IMR-90 (cell line): ENCODE results near the gene NLRC5.

Experiments used
- CEBPB ChIP-seq: IDR thresholded peaks from 2 replicates; pipeline ENCODE4 v1.6.1; 2012; ENCODE audit warnings: low read depth, low read length, improper control_type of control experiment
- ELK1 ChIP-seq: fragments of 150-350 bp; IDR thresholded peaks from 2 replicates; pipeline ENCODE4 v1.6.1; 2016; ENCODE audit warnings: low read depth, mild to moderate bottlenecking, low read length, moderate library complexity, borderline replicate concordance
- MXI1 ChIP-seq: IDR thresholded peaks from 2 replicates; pipeline ENCODE4 v1.6.1; 2012; ENCODE audit warnings: low read depth, mild to moderate bottlenecking, low read length, moderate library complexity, borderline replicate concordance
- POLR2A ChIP-seq: IDR thresholded peaks from 2 replicates; pipeline ENCODE4 v1.6.1; 2012; ENCODE audit warnings: mild to moderate bottlenecking, low read depth, low read length
- RFX5 ChIP-seq: IDR thresholded peaks from 2 replicates; pipeline ENCODE4 v1.8.0; 2012; ENCODE audit warnings: low read depth, mild to moderate bottlenecking, low read length, moderate library complexity
- SMC3 ChIP-seq: fragments of 150-350 bp; IDR thresholded peaks from 2 replicates; pipeline ENCODE4 v1.6.1; 2016; ENCODE audit warnings: low read depth, mild to moderate bottlenecking, antibody characterized with exemption, low read length, moderate library complexity
- USF2 ChIP-seq: fragments of 150-350 bp; IDR thresholded peaks from 2 replicates; pipeline ENCODE4 v1.6.1; 2017; ENCODE audit warnings: mild to moderate bottlenecking, antibody characterized with exemption, low read length, low read depth
- TF ChIP-seq, protein P1 (sequence below): conservative IDR thresholded peaks from 2 replicates; pipeline ENCODE4 v1.5.1; 2012; ENCODE audit warnings: mild to moderate bottlenecking, low read depth, low read length, improper control_type of control experiment

- no peak for TF ChIP-seq MXI1
- no peak for TF ChIP-seq CEBPB
- TF ChIP-seq, protein P1, sequence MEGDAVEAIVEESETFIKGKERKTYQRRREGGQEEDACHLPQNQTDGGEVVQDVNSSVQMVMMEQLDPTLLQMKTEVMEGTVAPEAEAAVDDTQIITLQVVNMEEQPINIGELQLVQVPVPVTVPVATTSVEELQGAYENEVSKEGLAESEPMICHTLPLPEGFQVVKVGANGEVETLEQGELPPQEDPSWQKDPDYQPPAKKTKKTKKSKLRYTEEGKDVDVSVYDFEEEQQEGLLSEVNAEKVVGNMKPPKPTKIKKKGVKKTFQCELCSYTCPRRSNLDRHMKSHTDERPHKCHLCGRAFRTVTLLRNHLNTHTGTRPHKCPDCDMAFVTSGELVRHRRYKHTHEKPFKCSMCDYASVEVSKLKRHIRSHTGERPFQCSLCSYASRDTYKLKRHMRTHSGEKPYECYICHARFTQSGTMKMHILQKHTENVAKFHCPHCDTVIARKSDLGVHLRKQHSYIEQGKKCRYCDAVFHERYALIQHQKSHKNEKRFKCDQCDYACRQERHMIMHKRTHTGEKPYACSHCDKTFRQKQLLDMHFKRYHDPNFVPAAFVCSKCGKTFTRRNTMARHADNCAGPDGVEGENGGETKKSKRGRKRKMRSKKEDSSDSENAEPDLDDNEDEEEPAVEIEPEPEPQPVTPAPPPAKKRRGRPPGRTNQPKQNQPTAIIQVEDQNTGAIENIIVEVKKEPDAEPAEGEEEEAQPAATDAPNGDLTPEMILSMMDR: no peak
- TF ChIP-seq POLR2A: no peak
- no peak for TF ChIP-seq ELK1
- TF ChIP-seq RFX5: no peak
- TF ChIP-seq SMC3: no peak
- TF ChIP-seq USF2: no peak
Observed at GRCh38 chr16:57125376-57125775, 136.0 kb downstream of the NLRC5 start.
